Middle frontal gyrus (tissue), 1 donor: ENCODE results near the gene PCDHB9.
"Not testable (repeated sequence)": the region's sequence is repeated elsewhere in the genome, so short reads cannot be mapped to it uniquely, and the experiment has no call there.

Experiments
- DNase-seq: peaks from one replicate; pipeline ENCODE4 v3.0.0-alpha.2; 2015; ENCODE audit warnings: low spot score; ENCODE audit errors: extremely low spot score

The PCDHB9 gene

GRCh38 chr5:141186897-141187512, at the start of gene PCDHB9:
PCDHB9 (plus strand) TSS chr5:141187161; CDS start chr5:141187319, 158 bp downstream.
- DNase-seq, result no peak

- DNase-seq, result not testable (repeated sequence)
These were observed 49.6 kb upstream of the PCDHB9 start for GRCh38 chr5:141137346-141137745.

DNA sequence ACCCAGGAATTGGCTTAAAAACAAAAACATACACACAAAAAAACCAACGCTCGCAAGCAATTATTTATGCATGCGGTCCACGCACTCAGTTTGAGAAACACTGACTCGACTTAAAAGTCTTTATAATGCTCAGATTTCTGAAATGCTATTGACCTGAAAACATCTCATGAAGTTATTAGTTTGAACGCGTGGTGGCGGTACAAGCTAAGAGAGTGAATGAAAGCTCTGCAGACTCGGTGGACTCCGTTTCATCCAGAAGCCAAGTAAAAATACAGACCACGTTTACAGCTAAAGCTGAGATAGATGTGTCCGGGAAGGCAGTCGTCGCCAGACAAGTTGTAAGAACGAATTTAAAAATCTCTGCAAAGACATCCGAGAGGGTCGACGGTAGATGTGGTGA, 37.1 kb upstream of the PCDHB9 start, which contains the start of gene PCDHB6:
Gene PCDHB6 (plus strand): TSS at position 246 of the 400 bp plus-strand sequence. CDS start 201 bp downstream, outside the sequence.
- no peak for DNase-seq

- DNase-seq, result no peak
These were observed 36.6 kb upstream of the PCDHB9 start for GRCh38 chr5:141150224-141150992.

GRCh38 chr5:141150993-141151325, 36.0 kb upstream of the PCDHB9 start:
- no peak for DNase-seq

- not testable (repeated sequence) for DNase-seq
These were observed 35.3 kb upstream of the PCDHB9 start for GRCh38 chr5:141151632-141152031.

GRCh38 chr5:141152096-141152495, 34.9 kb upstream of the PCDHB9 start:
- not testable (repeated sequence) for DNase-seq

GRCh38 chr5:141155540-141156374, 31.2 kb upstream of the PCDHB9 start:
- DNase-seq, result no peak

- not testable (repeated sequence) for DNase-seq
These were observed 29.6 kb upstream of the PCDHB9 start for GRCh38 chr5:141157356-141157755.

DNA sequence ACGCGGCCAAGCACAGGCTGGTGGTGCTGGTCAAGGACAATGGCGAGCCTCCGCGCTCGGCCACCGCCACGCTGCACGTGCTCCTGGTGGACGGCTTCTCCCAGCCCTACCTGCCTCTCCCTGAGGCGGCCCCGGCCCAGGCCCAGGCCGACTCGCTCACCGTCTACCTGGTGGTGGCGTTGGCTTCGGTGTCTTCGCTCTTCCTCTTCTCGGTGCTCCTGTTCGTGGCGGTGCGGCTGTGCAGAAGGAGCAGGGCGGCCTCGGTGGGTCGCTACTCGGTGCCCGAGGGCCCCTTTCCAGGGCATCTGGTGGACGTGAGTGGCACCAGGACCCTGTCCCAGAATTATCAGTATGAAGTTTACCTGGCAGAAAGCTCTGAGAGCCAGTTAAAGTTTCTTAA, 29.1 kb upstream of the PCDHB9 start:
- not testable (repeated sequence) for DNase-seq

- DNase-seq, result no peak
These were observed 14.4 kb upstream of the PCDHB9 start, which contains the start of gene PCDHB7 for GRCh38 chr5:141172381-141173204. PCDHB7 (plus strand) TSS chr5:141172644; CDS start chr5:141172836, 192 bp downstream.

- not testable (repeated sequence) for DNase-seq
These were observed 12.5 kb upstream of the PCDHB9 start for GRCh38 chr5:141174291-141175104.

GRCh38 chr5:141175933-141176332, 11.0 kb upstream of the PCDHB9 start:
- DNase-seq, result no peak

- DNase-seq, result not testable (repeated sequence)
These were observed 9.3 kb upstream of the PCDHB9 start, which contains the start of gene PCDHB8 for GRCh38 chr5:141177577-141178191. PCDHB8 (plus strand) TSS chr5:141177790; CDS start chr5:141178035, 245 bp downstream.

- DNase-seq, result not testable (repeated sequence)
These were observed 7.6 kb upstream of the PCDHB9 start for GRCh38 chr5:141179371-141179770.

GRCh38 chr5:141179876-141180275, 7.1 kb upstream of the PCDHB9 start:
- DNase-seq, result not testable (repeated sequence)

DNA sequence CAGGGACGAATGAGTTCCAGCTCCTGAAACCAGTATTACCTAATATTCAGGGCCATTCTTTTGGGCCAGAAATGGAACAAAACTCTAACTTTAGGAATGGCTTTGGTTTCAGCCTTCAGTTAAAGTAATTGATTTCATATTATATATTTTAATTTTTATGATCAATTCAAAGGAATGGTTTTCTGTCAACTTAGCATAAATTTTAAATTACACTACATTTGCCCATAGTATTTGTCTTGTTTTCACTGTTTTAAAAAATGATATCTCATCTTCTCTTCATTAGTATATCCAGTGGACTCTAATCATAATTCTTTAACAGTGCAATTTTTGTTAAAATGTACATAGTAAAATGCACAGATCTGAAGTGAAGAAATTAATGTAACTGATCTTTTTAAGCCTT, 6.6 kb upstream of the PCDHB9 start:
- DNase-seq, result no peak

DNA sequence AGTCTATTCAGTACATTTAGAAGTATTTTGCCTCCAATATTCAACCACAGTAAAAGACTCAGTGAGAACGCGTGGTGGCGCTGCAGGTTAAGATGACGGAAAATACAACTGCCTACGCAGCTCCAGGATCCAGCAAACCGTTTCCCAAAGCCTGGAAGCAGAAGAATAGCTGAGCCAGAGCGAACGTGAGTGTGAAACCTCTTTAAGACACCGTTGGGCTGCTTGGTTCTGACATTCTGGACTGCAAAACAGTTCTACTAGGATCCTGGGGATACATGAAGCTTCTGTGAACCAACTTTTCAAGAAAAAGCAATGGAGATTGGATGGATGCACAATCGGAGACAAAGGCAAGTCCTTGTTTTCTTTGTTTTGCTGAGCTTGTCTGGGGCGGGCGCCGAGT, 4.7 kb upstream of the PCDHB9 start, which contains the start of gene PCDHB16:
Gene PCDHB16 (plus strand): TSS at position 140 of the 400 bp plus-strand sequence. CDS start 173 bp downstream, at position 313.
- DNase-seq, result no peak
